SK-N-MC (cell line): ENCODE results near the gene SGPL1.

Source experiments
- EZH2 ChIP-seq: fragments of 200-600 bp; sonication (generic); IDR thresholded peaks from one replicate; pipeline ENCODE4 v1.6.1; 2017; ENCODE audit warnings: antibody characterized with exemption
- FOXP2 ChIP-seq: optimal IDR thresholded peaks from 2 replicates; pipeline ENCODE3; 2011; ENCODE audit warnings: mild to moderate bottlenecking, moderate library complexity; ENCODE audit not compliant: insufficient read depth; ENCODE audit errors: extremely low read length, control extremely low read depth
- POLR2AphosphoS5 ChIP-seq: IDR thresholded peaks from 2 replicates; pipeline ENCODE4 v1.6.1; 2012; ENCODE audit warnings: mild to moderate bottlenecking, low read depth, low read length, borderline replicate concordance

GRCh38 chr10:70913893-70914240, 98.1 kb downstream of the SGPL1 start:
- no peak for TF ChIP-seq POLR2AphosphoS5
- no peak for TF ChIP-seq EZH2
- no peak for TF ChIP-seq FOXP2
